ENCODE measurements around the gene PPP1R14C.
"Not testable (repeated sequence)": the region's sequence is repeated elsewhere in the genome, so short reads cannot be mapped to it uniquely, and the experiment has no call there.

PPP1R14C gene

DNA sequence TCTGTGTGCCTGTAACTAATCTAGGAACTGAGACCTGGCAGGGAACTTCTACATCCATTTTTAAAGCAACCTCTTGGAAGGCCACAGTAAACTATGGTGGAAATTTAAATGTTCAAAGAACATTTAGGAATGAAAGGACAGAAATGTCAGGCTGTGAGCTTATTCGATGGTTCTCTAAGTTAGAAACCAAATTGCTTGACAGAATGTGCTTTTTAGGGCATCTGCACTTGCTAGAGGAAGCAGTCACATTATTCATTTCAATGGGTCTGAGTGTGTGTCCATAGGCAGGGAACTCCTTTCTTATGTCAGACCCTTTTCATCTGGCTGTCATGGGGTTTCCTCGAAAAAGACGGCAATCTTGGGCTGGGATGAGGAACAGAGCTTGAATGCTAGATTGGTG lies 84.4 kb downstream of the PPP1R14C start:
- H3K4me3 ChIP-seq (ENCODE audit: low read length): no peak overlapping the region
- no peak for TF ChIP-seq ZNF274 (IDR thresholded peaks at IDR 0.05; ENCODE audit: low read depth, low read length)

DNA sequence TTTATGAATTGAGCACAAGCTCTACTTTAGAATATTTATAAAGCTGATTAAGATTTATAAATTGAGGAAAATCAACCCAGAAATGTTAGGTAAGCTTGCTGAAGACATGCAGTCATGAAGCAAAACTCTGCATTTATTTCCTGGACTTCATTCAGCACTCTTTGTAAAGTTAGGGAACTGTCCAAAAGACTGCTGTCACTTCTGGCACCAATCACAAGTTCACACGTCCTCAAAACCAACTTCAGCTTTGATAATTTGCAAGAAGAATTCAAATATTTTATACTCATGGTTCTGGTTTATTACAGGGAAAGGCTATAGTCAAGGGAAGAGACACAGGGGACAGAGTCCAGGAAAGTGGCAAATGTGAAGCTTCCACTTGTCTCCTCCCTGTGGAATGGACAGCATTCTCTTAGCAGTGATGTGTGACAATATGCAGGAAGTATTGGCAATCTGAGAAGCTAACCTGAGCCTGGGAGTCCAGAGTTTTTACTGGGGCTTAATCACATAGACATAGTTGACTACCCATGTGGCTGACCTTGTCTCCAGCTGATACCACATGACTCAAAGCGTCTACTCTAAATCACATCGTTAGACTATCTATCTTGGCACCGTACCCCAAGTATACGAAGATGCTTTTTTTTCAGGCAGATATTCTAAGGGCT lies 85.4 kb downstream of the PPP1R14C start:
- H3K4me3 ChIP-seq (ENCODE audit: low read length): no peak overlapping the region
- TF ChIP-seq ZNF274 (IDR thresholded peaks at IDR 0.05; ENCODE audit: low read depth, low read length): no peak

DNA sequence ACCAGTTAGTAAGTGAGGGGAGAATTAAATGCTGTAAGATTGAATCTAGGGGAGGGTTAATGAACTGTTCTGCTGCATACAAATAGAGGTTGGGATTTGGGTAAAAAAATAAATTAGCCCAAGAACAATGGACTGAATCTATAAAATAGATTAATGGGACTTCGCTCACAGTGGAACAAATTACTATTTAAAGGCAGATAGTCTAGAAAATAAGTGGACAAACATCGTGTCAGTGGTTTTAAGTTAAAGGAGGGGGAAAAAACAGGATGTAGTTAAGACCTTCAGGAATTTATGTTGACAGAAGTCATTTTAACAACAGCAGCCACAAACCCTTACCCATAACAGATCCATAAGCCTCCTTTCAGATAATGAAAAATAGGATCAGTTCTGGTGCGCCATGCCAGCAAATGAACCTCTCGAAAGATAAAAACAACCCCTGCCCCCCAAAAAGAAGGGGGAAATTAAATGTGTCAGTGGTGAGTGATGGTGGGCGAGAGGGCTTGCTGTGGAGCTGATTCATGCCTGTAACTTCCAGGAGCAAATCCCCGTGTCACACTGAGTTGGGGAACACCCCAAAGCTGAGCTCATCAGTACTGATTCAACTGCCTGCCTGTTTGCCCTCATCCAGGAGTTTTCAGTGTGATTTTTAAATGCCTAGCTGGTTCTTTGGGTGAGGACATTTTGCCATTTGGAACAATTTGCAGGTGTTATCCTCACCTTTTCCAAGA lies 86.8 kb downstream of the PPP1R14C start:
- no peak overlapping the region for H3K4me3 ChIP-seq (ENCODE audit: low read length)
- TF ChIP-seq ZNF274 (IDR thresholded peaks at IDR 0.05; ENCODE audit: low read depth, low read length): no peak

DNA sequence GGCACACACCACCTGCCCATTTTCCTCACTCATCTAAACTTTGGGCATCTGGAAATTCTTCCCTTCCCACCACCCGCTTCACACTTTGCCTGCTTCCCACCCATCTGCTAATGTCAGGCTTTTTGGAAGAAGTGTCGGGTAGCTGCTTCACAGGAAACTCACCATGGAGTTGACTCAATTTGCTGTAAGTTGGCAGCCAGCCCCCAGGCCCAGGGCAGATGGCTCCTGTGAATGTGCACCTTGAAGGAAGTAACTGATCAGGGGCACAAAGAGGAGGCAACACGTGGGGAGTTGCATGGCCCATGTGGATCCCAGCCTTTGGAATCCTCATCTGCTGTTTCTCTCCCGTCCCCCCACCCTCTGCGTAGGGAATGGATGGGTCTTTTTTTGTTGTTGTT lies 87.3 kb downstream of the PPP1R14C start:
- H3K4me3 ChIP-seq (ENCODE audit: low read length): no peak overlapping the region
- TF ChIP-seq ZNF274 (IDR thresholded peaks at IDR 0.05; ENCODE audit: low read depth, low read length): no peak

DNA sequence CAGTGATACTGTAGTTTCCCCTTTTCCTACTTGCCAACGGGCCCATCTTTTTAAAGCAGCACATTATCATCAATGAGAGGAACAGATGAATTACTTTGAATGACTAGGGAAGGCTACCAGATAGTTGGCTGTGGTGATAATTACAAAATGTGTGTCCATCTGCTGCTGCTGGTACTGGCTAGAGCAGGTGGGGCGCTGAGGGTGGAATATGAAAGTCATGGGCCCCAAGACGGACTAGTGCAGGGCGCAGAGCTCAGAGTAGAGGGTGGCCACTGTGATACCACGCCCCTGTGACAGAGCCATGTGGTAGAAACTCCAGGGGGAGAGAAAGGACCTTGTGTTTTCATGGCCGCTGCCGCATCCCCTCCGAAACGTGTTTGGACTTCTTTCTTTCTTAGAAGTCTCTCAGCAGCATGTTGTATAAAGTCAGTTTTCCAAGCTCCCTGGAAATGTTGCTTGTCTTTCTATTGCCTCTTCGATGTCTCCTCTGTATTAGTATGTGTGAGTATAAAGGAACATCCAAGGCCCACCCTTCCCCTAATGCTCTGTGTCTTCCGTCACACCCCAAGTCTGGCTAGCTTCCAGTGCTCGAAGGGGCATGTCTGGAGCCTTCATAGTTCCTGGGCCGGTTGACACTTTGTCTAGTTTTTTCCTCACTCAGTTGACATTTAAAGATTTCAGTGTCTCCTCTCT lies 88.1 kb downstream of the PPP1R14C start:
- no peak overlapping the region for H3K4me3 ChIP-seq (ENCODE audit: low read length)
- no peak for TF ChIP-seq ZNF274 (IDR thresholded peaks at IDR 0.05; ENCODE audit: low read depth, low read length)

DNA sequence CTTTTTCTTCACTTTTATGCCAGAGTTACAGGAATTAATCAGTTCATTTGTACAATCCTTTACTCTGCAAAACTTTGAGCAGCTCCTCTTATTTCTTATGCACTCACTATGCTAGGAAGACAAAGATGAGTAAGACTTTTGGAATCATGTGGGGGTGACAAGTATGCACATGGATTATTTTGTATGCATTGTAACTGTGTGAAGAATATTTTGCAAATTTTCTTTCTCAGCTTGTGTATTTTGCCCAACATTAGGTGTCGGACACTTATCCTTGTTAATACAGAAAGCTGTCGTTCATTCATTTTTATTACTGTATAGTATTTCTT lies 88.6 kb downstream of the PPP1R14C start:
- H3K4me3 ChIP-seq (ENCODE audit: low read length): no peak overlapping the region
- no peak for TF ChIP-seq ZNF274 (IDR thresholded peaks at IDR 0.05; ENCODE audit: low read depth, low read length)

DNA sequence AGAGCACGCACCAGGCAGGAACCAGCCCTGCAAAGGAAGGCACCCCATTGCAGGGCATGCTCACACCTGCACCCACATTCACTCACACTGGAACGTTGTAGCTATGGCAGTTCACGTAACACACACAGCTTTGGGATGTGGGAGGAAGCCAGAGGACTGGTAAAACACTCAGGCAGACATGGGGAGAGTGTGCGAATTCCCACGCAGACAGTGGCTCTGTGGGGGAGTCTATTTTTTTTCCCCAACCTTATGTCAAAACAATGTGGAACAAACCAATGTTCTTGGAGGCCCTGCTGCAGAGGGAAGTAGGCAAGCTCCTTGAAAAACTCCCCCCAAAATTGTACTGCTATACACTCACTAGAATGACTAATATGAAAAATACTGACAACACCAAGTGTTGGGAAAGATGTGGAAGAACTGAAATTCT lies 91.0 kb downstream of the PPP1R14C start:
- H3K4me3 ChIP-seq (ENCODE audit: low read length): no peak overlapping the region
- no peak for TF ChIP-seq ZNF274 (IDR thresholded peaks at IDR 0.05; ENCODE audit: low read depth, low read length)

DNA sequence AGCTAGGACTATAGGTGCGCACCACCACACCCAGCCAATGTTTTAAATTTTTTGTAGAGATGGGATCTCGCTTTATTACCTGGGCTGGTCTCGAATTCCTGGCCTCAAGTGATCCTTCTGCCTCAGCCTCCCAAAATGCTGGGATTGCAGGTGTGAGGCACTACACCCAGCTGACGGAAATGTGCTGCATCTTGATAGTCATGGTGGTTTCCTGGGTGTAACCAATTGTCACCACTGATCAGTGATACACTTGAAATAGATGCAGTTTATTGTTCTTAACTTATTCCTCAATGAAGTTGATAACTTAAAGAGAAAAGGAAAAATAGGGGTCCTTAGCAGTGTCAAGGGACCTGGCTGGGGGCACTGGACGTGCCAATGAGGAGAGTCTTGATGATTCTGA lies 92.4 kb downstream of the PPP1R14C start:
- TF ChIP-seq ZNF274 (IDR thresholded peaks at IDR 0.05; ENCODE audit: low read depth, low read length): no peak

DNA sequence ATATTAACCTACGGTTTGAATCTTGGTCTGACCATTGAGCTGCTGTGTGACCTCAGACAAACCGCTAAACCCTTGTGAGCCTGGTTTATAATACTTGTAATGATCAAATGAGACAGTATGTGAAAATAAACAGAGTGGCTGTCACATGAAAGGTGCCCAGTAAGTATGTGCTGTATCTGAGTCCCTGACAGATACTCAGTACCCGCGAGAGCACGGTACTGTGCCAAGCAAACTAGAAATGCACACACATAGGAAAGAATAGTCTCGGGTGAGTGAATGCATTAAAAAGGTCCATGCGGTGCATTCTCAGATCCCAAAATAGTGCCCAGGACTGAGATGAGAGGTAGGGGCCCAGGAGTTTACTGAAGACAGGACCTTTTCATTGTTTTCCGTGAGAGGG lies 93.3 kb downstream of the PPP1R14C start:
- H3K4me3 ChIP-seq (ENCODE audit: low read length): no peak overlapping the region
- TF ChIP-seq ZNF274 (IDR thresholded peaks at IDR 0.05; ENCODE audit: low read depth, low read length): no peak

More for the DNA sequence above, 92.4 kb downstream of the PPP1R14C start:
- no peak overlapping the region for H3K4me3 ChIP-seq (ENCODE audit: low read length)

DNA sequence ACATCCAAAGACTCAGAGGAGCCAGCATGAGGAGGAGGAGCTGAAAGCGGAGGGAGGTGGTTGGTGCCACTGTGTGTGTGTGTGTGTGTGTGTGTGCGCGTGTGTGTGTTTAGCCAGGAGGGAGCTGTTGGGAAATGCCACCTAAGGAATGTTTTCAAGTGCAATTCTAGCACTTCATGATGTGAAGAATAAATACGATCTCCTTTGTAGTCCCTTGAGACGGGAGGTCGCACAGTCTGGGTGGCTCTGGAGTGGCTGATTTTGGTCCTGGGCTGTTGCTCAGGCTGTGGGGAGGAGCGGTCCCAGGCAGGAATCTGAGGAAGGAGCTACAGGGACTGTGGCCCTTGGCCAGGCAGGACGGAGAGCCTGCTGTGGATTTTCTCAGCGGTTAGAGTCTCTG lies 93.7 kb downstream of the PPP1R14C start:
- no peak overlapping the region for H3K4me3 ChIP-seq (ENCODE audit: low read length)
- no peak for TF ChIP-seq ZNF274 (IDR thresholded peaks at IDR 0.05; ENCODE audit: low read depth, low read length)

DNA sequence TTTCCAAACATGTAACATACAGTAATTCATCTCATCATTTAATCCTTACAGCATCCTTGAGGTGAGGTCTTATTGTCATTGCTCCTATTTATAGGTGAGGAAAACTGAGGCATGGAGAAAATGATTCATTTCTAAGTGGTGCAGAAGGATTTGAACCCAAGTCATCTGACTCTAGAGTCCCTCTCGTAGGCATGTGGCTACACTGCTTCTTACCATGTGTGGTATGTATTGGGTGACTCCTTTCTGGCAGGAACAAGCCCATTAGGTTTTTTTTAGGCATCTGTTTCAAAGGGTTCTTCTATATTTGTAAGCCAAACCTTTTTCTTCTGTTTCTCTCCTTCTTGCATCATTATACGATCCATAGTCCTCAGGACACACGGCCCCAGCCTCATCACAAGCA lies 94.8 kb downstream of the PPP1R14C start:
- H3K4me3 ChIP-seq (ENCODE audit: low read length): no peak overlapping the region
- TF ChIP-seq ZNF274 (IDR thresholded peaks at IDR 0.05; ENCODE audit: low read depth, low read length): no peak

DNA sequence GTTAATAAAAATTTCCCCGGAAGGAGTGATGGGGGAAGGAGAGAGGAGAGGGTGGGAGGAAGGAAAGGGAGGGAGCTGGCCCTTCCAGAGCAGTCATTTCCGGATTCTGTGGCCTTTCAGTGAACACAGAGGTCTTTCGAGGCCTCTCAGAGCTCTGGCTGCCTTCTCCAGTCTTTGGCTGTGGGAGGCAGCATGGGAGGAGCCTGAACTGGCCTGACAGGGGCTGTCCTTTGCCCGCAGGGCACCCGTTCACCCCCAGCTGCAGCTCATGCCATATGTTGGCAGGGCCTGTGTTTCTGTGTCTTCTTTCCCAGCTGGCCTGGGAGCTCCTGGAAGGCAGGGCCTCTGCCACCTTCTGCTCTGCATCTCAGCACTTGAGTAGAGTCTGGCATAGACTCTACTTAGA lies 95.5 kb downstream of the PPP1R14C start:
- H3K4me3 ChIP-seq (ENCODE audit: low read length): no peak overlapping the region

DNA sequence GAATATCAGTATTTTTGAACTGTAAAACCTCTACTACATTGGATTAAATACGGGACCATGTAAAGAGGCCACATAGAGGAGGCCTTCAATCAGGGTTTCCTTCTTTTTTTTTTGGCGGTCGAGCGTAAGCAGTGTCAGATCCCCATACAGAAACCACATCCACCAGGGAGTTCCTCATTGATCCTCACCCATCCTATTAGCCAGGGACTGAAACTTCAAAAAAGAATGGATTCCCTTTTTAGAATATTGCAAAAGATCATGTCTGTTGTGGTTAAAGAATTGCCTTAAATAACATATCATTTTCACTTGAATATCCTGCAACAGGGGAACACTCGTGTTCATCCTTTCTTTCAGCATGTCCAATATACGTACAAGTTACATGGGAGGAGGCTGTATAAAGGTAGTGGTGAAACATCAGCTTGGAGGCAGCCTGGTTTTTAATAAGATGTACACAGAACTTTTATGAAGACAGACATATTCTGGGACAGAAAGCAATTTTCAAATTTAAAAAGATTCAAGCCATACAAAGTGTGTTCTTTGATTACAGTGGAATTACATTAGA lies 96.1 kb downstream of the PPP1R14C start:
- H3K4me3 ChIP-seq (ENCODE audit: low read length): no peak overlapping the region
- TF ChIP-seq ZNF274 (IDR thresholded peaks at IDR 0.05; ENCODE audit: low read depth, low read length): no peak

More for the DNA sequence above, 95.5 kb downstream of the PPP1R14C start:
- TF ChIP-seq ZNF274 (IDR thresholded peaks at IDR 0.05; ENCODE audit: low read depth, low read length): no peak

DNA sequence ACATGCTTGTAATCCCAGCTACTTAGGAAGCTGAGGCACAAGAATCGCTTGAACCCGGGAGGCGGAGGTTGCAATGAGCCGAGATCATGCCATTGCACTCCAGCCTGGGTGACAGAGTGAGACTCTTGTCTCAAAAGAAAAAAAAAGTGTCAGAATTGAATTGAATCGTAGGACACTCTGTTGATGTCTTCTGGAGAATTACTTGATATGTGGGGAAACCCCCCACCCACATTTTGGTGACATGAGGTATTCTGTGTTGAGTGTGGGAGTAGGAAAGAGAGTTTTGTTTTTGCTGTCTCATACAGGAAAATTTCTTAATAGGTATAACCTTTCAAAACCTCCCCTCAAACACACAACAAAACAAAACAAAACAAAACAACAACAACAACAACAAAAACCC lies 98.9 kb downstream of the PPP1R14C start:
- H3K4me3 ChIP-seq (ENCODE audit: low read length): not testable (repeated sequence)

Data from GM08714 (cell line).